KOPT-K1 (cell line): ENCODE results near the gene RAPGEF4.
"Not testable (repeated sequence)": the region's sequence is repeated elsewhere in the genome, so short reads cannot be mapped to it uniquely, and the experiment has no call there.

Source experiments
- H3K27ac ChIP-seq: fragments of 200-600 bp; sonication (generic); 2 replicates; pipeline ENCODE4 v1.5.1; 2016; ENCODE audit warnings: antibody characterized with exemption, mild to moderate bottlenecking, low read depth, low read length; ENCODE audit not compliant: poor library complexity, severe bottlenecking
- H3K36me3 ChIP-seq: fragments of 200-600 bp; sonication (generic); 2 replicates; pipeline ENCODE4 v1.5.1; 2017; ENCODE audit warnings: antibody characterized with exemption, mild to moderate bottlenecking, low read length, moderate library complexity; ENCODE audit not compliant: insufficient read depth
- H3K9me3 ChIP-seq: fragments of 200-600 bp; sonication (generic); 2 replicates; pipeline ENCODE4 v1.5.1; 2017; ENCODE audit warnings: antibody characterized with exemption, low read length, mild to moderate bottlenecking; ENCODE audit not compliant: insufficient read depth, poor library complexity, severe bottlenecking

Gene RAPGEF4

DNA sequence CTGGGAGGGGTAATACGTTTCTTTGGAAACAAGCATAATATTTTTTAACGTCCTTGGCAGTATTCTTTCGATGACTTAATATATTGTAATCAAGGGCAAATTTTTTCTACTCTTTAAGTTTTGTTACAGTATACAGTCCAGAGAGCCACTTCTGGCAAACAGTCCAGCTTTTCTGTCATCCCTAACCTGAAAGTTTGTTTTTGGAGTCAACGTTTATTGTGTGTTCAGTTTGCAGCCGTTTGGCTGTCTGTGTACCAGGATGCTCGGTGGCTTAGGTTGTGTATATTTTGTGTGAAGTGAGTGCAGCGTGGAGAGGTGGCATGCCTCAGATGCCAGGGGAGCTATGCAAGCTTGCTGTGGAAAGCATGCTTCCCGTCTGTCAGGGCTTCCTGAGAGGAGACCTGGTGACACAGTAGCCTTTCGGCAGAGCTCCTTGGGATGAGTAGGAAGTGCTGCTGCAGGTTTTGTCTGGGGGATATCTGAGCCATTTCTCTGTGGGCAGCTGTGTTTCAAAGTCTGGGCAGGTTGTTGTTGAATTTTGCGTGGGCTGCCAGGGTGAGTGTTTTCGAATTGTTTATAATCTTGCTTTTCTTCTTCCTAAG, 354.7 kb downstream of the RAPGEF4 start:
- no peaks in the 10 kb centered on the region for H3K9me3 ChIP-seq
- H3K36me3 ChIP-seq, result peaks cover 16% of the 10 kb centered on the region
- no peak overlapping the region for H3K27ac ChIP-seq

GRCh38 chr2:173090973-173091660, 355.5 kb downstream of the RAPGEF4 start:
- peaks cover 20% of the 10 kb centered on the region for H3K36me3 ChIP-seq
- H3K9me3 ChIP-seq, result no peaks in the 10 kb centered on the region
- no peak overlapping the region for H3K27ac ChIP-seq

DNA sequence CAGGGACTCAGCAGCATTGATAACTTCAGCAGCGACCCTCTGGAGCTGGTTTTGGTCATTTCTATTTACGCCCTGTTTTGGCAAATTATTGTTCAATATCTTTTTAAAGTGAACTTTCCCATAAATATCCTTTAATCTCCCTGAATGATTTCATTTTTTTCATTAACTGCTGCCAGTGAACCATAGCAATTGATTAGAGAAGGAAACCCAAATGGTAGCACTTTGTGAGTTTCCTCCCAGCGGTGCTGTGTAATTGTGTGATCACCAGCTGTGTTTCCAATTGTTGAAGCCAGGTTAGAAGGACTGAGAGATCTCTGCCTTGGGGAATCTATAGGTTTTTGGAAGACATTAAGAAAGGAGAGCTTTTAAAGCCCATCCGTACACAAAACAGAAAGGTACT, 356.3 kb downstream of the RAPGEF4 start:
- Histone ChIP-seq H3K9me3 (no peaks in the 10 kb centered on the region), H3K27ac (no peak overlapping the region), H3K36me3 (peaks cover 28% of the 10 kb centered on the region)

DNA sequence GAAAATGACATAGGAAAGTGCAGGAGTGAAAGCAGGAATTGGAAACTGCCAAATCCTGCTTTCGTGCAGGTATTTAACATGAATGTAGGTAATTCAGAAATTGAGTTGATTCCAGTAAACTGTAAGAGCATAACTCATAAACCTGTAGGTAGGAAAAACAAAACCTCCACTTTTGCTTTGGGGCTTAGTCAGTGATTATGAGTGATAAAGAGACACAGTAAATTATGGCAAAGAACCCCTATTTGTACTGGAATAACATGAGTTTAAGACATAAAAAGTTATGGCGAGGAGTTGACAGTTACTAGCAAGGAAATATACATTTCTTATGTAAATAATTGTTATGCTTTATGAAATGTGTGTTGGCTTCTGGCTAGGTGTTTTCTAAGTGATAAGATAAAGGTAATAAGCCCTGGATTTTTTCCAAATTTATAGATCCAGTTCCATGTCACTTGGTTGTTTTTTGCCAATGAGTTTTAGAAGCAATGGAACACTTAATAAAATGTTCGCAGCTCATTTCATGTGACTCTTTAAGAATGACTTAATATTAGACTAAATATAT, 357.3 kb downstream of the RAPGEF4 start:
- no peaks in the 10 kb centered on the region for H3K9me3 ChIP-seq
- peaks cover 33% of the 10 kb centered on the region for H3K36me3 ChIP-seq
- H3K27ac ChIP-seq, result no peak overlapping the region

DNA sequence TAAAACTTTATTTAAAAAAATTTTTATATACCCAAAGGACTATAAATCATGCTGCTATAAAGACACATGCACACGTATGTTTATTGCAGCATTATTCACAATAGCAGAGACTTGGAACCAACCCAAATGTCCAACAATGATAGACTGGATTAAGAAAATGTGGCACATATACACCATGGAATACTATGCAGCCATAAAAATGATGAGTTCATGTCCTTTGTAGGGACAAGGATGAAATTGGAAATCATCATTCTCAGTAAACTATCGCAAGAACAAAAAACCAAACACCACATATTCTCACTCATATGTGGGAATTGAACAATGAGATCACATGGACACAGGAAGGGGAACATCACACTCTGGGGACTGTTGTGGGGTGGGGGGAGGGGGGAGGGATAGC, 358.0 kb downstream of the RAPGEF4 start:
- not testable (repeated sequence) for H3K27ac ChIP-seq
- H3K36me3 ChIP-seq, result peaks cover 33% of the 10 kb centered on the region

DNA sequence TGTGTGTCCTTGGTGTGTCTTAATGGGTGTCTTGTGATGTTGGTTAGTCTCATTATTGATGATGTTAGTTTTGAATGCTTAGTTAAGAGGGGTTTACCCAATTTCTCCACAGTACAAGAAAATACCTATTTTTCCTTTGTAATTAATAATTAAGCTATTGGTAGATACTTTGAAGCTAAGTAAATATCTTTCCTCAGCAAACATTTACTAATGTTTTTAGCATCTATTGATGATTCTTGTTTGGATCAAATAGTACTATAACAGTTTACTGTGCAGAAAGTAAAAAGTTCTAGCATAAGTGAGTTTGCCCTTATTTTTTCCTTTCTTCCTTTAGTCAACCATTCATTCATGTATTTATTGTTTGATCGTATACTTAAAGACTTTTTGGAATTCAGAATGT, 359.1 kb downstream of the RAPGEF4 start:
- H3K27ac ChIP-seq, result no peak overlapping the region
- H3K36me3 ChIP-seq, result peaks cover 33% of the 10 kb centered on the region
- H3K9me3 ChIP-seq, result no peaks in the 10 kb centered on the region

More for the DNA sequence above, 358.0 kb downstream of the RAPGEF4 start:
- not testable (repeated sequence) for H3K9me3 ChIP-seq

DNA sequence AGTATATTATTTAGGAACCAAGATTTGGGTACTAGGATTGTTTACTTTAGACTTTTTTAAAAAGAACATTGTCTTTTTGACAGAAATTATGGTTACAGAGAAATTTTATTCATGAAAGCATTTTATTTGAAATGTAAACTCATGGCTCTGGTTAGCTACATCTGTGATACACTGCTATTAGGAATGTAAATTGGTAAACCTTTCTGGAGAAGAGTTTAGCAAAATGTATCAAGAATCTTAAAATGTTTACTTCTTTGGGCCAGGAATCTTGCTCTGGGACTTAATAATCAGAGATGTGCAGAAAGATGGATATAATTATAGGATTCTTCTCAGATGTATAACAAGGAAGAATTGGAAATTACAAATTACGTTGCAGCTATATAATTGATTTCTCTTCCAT, 359.7 kb downstream of the RAPGEF4 start:
- Histone ChIP-seq H3K27ac (no peak overlapping the region), H3K9me3 (no peaks in the 10 kb centered on the region), H3K36me3 (peaks cover 38% of the 10 kb centered on the region)

- Histone ChIP-seq H3K9me3 (no peaks in the 10 kb centered on the region), H3K27ac (no peak overlapping the region), H3K36me3 (peaks cover 23% of the 10 kb centered on the region; the same call in 1 of the 2 replicates)
Observed at GRCh38 chr2:173099271-173099670, 363.6 kb downstream of the RAPGEF4 start.

GRCh38 chr2:173099804-173100203, 364.2 kb downstream of the RAPGEF4 start:
- H3K9me3 ChIP-seq, result no peaks in the 10 kb centered on the region
- no peak overlapping the region for H3K27ac ChIP-seq
- H3K36me3 ChIP-seq, result peaks cover 23% of the 10 kb centered on the region; the same call in 1 of the 2 replicates

DNA sequence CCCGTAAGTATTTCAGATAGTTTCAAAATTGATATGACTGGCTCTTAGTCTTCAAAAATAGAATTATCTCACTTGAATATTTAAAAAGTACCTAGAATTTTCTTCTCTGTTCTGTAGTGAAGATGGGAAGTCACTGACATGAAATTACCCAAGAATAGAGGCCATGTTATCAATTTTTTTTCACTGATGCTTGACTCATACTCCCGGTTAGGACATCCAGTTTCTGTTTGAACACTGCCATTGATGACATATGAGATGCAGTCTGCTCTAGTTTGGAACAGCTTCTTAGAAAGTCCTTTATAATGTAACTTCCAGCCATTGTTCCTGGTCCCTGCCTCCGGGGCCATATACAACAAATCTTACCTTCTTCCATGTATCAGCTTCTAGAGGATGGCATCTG, 366.0 kb downstream of the RAPGEF4 start:
- peaks cover 13% of the 10 kb centered on the region; the same call in 1 of the 2 replicates for H3K36me3 ChIP-seq
- H3K9me3 ChIP-seq, result no peaks in the 10 kb centered on the region
- H3K27ac ChIP-seq, result no peak overlapping the region
